PFSK-1 (cell line): ENCODE results near the gene OGFR.

Experiments
- FOXP2 ChIP-seq: optimal IDR thresholded peaks from 2 replicates; pipeline ENCODE3; 2011; ENCODE audit warnings: borderline replicate concordance, control low read depth, inconsistent platforms; ENCODE audit not compliant: insufficient read depth; ENCODE audit errors: extremely low read length, extremely low read depth
- POLR2AphosphoS5 ChIP-seq: IDR thresholded peaks from 2 replicates; pipeline ENCODE4 v1.6.1; 2012; ENCODE audit warnings: low read depth, mild to moderate bottlenecking, control low read depth, low read length, moderate library complexity
- SIN3A ChIP-seq: IDR thresholded peaks from 2 replicates; pipeline ENCODE4 v1.6.1; 2012; ENCODE audit warnings: mild to moderate bottlenecking, low read length, moderate library complexity, borderline replicate concordance; ENCODE audit not compliant: insufficient read depth
- TAF1 ChIP-seq: IDR thresholded peaks from 2 replicates; pipeline ENCODE4 v1.6.1; 2012; ENCODE audit warnings: low read length, control low read depth, borderline replicate concordance; ENCODE audit not compliant: insufficient read depth
- TF ChIP-seq, protein P1 (sequence below), 2 experiments: IDR thresholded peaks; 2 replicates each; pipeline versions ENCODE4 v1.6.1 to v1.8.0; 2011 to 2012; ENCODE audit warnings: low read depth in 2 of 2, low read length in 2 of 2, control low read depth in 1 of 2, inconsistent platforms in 1 of 2, mild to moderate bottlenecking in 1 of 2, moderate library complexity in 1 of 2; ENCODE audit not compliant: insufficient read depth in 1 of 2

OGFR gene

GRCh38 chr20:62828051-62828450 lies 23.4 kb downstream of the OGFR start:
- no peak for TF ChIP-seq TAF1
- TF ChIP-seq FOXP2 = no peak
- no peak for TF ChIP-seq SIN3A
- TF ChIP-seq, protein P1, sequence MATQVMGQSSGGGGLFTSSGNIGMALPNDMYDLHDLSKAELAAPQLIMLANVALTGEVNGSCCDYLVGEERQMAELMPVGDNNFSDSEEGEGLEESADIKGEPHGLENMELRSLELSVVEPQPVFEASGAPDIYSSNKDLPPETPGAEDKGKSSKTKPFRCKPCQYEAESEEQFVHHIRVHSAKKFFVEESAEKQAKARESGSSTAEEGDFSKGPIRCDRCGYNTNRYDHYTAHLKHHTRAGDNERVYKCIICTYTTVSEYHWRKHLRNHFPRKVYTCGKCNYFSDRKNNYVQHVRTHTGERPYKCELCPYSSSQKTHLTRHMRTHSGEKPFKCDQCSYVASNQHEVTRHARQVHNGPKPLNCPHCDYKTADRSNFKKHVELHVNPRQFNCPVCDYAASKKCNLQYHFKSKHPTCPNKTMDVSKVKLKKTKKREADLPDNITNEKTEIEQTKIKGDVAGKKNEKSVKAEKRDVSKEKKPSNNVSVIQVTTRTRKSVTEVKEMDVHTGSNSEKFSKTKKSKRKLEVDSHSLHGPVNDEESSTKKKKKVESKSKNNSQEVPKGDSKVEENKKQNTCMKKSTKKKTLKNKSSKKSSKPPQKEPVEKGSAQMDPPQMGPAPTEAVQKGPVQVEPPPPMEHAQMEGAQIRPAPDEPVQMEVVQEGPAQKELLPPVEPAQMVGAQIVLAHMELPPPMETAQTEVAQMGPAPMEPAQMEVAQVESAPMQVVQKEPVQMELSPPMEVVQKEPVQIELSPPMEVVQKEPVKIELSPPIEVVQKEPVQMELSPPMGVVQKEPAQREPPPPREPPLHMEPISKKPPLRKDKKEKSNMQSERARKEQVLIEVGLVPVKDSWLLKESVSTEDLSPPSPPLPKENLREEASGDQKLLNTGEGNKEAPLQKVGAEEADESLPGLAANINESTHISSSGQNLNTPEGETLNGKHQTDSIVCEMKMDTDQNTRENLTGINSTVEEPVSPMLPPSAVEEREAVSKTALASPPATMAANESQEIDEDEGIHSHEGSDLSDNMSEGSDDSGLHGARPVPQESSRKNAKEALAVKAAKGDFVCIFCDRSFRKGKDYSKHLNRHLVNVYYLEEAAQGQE (IDR thresholded peaks at IDR 0.05; ENCODE audit: insufficient read depth in 1 of 2, low read depth in 2 of 2, low read length in 2 of 2) = no peak
- TF ChIP-seq POLR2AphosphoS5 = no peak

- TF ChIP-seq TAF1 (no peak), SIN3A (no peak), FOXP2 (no peak), POLR2AphosphoS5 (no peak)
- TF ChIP-seq, protein P1 (IDR thresholded peaks at IDR 0.05; ENCODE audit: insufficient read depth in 1 of 2, low read depth in 2 of 2, low read length in 2 of 2) = no peak
Observed at GRCh38 chr20:62828511-62829230, 24.0 kb downstream of the OGFR start.

GRCh38 chr20:62829231-62830230 lies 24.9 kb downstream of the OGFR start:
- TF ChIP-seq FOXP2 (no peak), SIN3A (no peak), TAF1 (no peak), POLR2AphosphoS5 (no peak)
- TF ChIP-seq, protein P1 (IDR thresholded peaks at IDR 0.05; ENCODE audit: insufficient read depth in 1 of 2, low read depth in 2 of 2, low read length in 2 of 2) = no peak

GRCh38 chr20:62830251-62830650 lies 25.6 kb downstream of the OGFR start:
- TF ChIP-seq SIN3A (no peak), POLR2AphosphoS5 (no peak), TAF1 (no peak), FOXP2 (no peak)
- TF ChIP-seq, protein P1 (IDR thresholded peaks at IDR 0.05; ENCODE audit: insufficient read depth in 1 of 2, low read depth in 2 of 2, low read length in 2 of 2) = no peak
